PC-3 (cell line): ENCODE results near the gene STAC2. TPM values are rescaled to one million over a fixed set of nuclear protein-coding genes. Genes with fewer than 3 reads are reported as not detected.

ENCODE experiments used
- ATAC-seq: fragments of 200-7000 bp; cut with Tn5 transposase; 2 replicates; pipeline ENCODE4 v1.9.1; 2020; ENCODE audit warnings: mild to moderate bottlenecking, moderate library complexity
- BruUV-seq: library from RNA; stranded (reverse); fragments of 400-500 nt; replicated peaks from 2 replicates; lab custom pipeline; 2021; lab: Mats Ljungman, UMichigan
- CTCF ChIA-PET: fragments of 300-600 bp; sonication (Branson Sonifier 250); formaldehyde crosslinking; loops from one replicate; lab custom pipeline; 2022; ENCODE audit warnings: antibody characterized with exemption; lab: Charles Lee
- POLR2A ChIA-PET: fragments of 300-600 bp; sonication (Branson Sonifier 250); formaldehyde crosslinking; loops from one replicate; lab custom pipeline; 2022; ENCODE audit warnings: antibody characterized with exemption; ENCODE audit not compliant: unreplicated experiment; lab: Charles Lee
- DNase-seq: peaks from one replicate; pipeline ENCODE4 v3.0.0-alpha.2; 2015
- H2AFZ ChIP-seq: fragments of 300-600 bp; sonication (generic); 2 replicates; pipeline ENCODE4 v1.6.0; 2016; ENCODE audit warnings: antibody characterized with exemption, low read length
- H3F3A ChIP-seq: fragments of 300-600 bp; sonication (generic); one replicate; pipeline ENCODE4 v1.6.0; 2017; ENCODE audit warnings: antibody characterized with exemption, low read length, control low read depth, mild to moderate bottlenecking; ENCODE audit not compliant: unreplicated experiment
- H3K27ac ChIP-seq: fragments of 300-600 bp; sonication (generic); 2 replicates; pipeline ENCODE4 v1.5.1; 2016; ENCODE audit warnings: mild to moderate bottlenecking, low read length
- H3K27me3 ChIP-seq: fragments of 300-600 bp; sonication (generic); 2 replicates; pipeline ENCODE4 v1.6.1; 2016; ENCODE audit warnings: low read length, mixed read lengths
- H3K36me3 ChIP-seq: fragments of 300-600 bp; sonication (generic); 2 replicates; pipeline ENCODE4 v1.6.1; 2016; ENCODE audit warnings: low read depth, mixed run types, low read length, mixed read lengths
- H3K4me1 ChIP-seq: fragments of 300-600 bp; sonication (generic); 2 replicates; pipeline ENCODE4 v1.5.1; 2016; ENCODE audit warnings: low read length; ENCODE audit not compliant: insufficient read depth
- H3K4me2 ChIP-seq: fragments of 300-600 bp; sonication (generic); 2 replicates; pipeline ENCODE4 v1.6.0; 2016; ENCODE audit warnings: low read length
- H3K4me3 ChIP-seq: fragments of 300-600 bp; sonication (generic); 2 replicates; pipeline ENCODE4 v1.5.1; 2016; ENCODE audit warnings: mild to moderate bottlenecking, low read length, mixed read lengths
- H3K79me2 ChIP-seq: fragments of 300-600 bp; sonication (generic); 2 replicates; pipeline ENCODE4 v1.6.1; 2017; ENCODE audit warnings: low read length, mixed read lengths
- H3K9ac ChIP-seq: fragments of 300-600 bp; sonication (generic); 2 replicates; pipeline ENCODE4 v1.6.0; 2016; ENCODE audit warnings: mild to moderate bottlenecking, low read length
- H3K9me2 ChIP-seq: fragments of 300-600 bp; sonication (generic); replicated peaks from 2 replicates; pipeline ENCODE4 v1.6.1; 2016; ENCODE audit warnings: mixed run types, low read length, mixed read lengths
- H3K9me3 ChIP-seq: fragments of 300-600 bp; sonication (generic); 2 replicates; pipeline ENCODE4 v1.6.1; 2016; ENCODE audit warnings: low read length, mixed read lengths
- H4K20me1 ChIP-seq: fragments of 300-600 bp; sonication (generic); 2 replicates; pipeline ENCODE4 v1.6.1; 2016; ENCODE audit warnings: low read length, mixed read lengths
- CTCF ChIP-seq: fragments of 300-600 bp; sonication (generic); conservative IDR thresholded peaks from 2 replicates; pipeline ENCODE4 v1.5.1; 2017; ENCODE audit warnings: antibody characterized with exemption, low read depth, mild to moderate bottlenecking, low read length
- EZH2 ChIP-seq: fragments of 300-600 bp; sonication (generic); IDR thresholded peaks from one replicate; pipeline ENCODE4 v1.6.1; 2017; ENCODE audit warnings: antibody characterized with exemption, mild to moderate bottlenecking, low read length; ENCODE audit not compliant: unreplicated experiment
- EZH2phosphoT487 ChIP-seq: fragments of 300-600 bp; sonication (generic); IDR thresholded peaks from 2 replicates; pipeline ENCODE4 v1.6.1; 2018; ENCODE audit warnings: mild to moderate bottlenecking, antibody characterized with exemption, low read length, borderline replicate concordance
- intact Hi-C: fragments of 100-400 bp; cut with micrococcal nuclease; formaldehyde crosslinking; loops from 2 replicates; pipeline ENCODE4 v1.9.0; 2023
- total RNA-seq: library from RNA; depleted of rRNA; stranded (reverse); fragments of >200 nt; gene quantifications from 2 replicates; pipeline ENCODE4 v1.2.3, GENCODE V29; 2014

The STAC2 gene
- total RNA-seq, 1 experiment from 2014 or later, result not detected

DNA sequence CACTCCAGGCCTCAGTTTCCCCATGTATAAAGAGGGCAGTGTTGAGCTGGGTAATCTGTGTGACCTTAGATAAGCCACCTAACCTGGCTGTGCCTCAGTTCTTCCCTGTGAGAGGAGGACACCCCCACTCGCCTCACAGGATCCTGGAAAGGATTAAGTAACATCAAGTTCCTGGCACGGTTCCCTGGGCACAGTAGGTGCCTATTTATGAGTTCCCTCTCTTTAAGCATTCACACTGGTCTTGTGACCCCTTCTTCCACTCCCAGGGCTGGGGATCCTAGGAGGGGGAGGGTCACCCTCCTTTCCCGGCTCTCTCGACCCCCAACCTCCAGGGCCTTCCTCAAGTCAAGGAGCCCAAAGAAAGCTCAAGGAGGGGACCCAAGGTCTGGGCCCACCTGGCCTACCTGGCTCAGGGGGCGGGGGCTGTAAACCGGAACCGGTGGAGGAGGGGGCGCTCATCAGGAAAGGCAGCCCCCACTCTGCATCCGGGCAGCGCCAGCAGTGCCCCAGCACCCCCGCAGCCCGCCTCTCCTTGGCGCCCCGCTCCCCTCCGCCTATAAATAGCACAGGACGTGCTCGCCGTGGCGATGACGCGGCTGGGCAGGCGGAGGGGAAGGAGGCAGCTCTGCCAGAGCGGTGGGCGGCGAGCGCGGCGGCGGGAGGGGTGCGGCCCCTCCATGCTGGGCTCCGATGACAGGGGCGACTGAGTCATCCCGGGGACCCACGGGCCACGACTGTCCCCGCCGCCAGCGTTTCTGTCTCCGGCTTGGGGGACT is 16.2 kb downstream of the STAC2 start:
- TF ChIP-seq EZH2phosphoT487 (no peak), CTCF (no peak), EZH2 (no peak)
- Histone ChIP-seq H3K27me3 (no peaks in the 10 kb centered on the region), H2AFZ (0 out of 2 replicates have a peak overlapping the region, but pooled peaks have one; percentile 26), H3K9me3 (no peaks in the 10 kb centered on the region), H3K4me2 (0 out of 2 replicates have a peak overlapping the region, but pooled peaks have one; percentile 13), H3K27ac (no peak overlapping the region), H3K9ac (no peak overlapping the region), H3K9me2 (no peaks in the 10 kb centered on the region), H3K79me2 (no peaks in the 10 kb centered on the region), H3K4me3 (no peak overlapping the region), H3F3A (no peaks in the 10 kb centered on the region), H3K4me1 (no peaks in the 10 kb centered on the region), H3K36me3 (no peaks in the 10 kb centered on the region; the same call in none of the 2 replicates), H4K20me1 (no peaks in the 10 kb centered on the region)
- ATAC-seq, result no peak
- intact Hi-C loops, result no loop called here
- DNase-seq, result no peak
- BruUV-seq, result no TSS peak
- ChIA-PET CTCF (interaction anchor here (1.1 to 1.3 kb wide), 2 partner anchors 29 to 35 kb away, joined by 6 to 8 read pairs; no protein-coding TSS in a partner anchor), POLR2A (no interaction called here)

DNA sequence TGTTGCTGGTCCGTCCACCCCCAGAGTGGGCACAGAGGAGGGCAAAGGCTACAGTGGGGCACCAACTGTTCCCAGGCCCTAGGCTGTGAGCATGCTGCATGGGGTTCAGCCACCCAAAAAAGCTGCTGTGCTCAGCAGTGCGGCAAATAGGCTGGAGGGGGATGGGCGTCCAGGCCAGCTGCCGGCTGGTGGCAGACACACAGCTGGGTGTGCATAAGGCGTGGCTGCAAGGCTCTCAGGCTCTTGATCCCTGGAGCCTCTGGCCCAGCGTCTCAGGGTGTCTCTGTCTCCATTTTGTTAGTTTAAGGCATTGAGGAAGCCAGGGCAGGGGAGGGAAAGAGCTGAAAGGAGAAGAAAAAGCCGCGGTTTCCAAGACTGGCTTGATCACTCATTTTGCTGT is 16.9 kb downstream of the STAC2 start:
- no peak for TF ChIP-seq EZH2
- TF ChIP-seq CTCF, result no peak
- TF ChIP-seq EZH2phosphoT487, result no peak
- DNase-seq, result no peak
- no peak overlapping the region for H3K4me2 ChIP-seq

DNA sequence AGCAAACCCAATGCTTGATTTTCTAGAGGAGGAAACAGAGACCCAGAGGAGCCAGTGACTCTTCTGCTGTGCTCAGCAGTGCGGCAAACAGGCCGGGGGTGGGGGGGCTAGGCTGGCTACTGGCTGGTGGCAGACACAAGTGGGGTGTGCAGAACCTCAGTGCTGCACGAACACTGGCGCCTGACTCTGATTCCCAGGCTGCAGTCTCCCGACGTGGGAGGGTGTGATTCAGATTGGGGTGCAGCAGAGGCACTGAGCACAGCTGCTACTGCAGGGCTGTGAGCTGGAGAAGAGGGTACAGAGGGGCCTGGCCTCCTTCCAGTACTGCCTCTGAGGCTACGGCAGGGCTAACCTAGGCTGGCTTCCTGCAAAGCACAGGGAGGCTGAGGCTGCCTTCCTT is 17.6 kb downstream of the STAC2 start:
- POLR2A ChIA-PET, result no interaction called here
- BruUV-seq, result no TSS peak
- H3K9ac ChIP-seq, result no peak overlapping the region

More for the DNA sequence above, 16.9 kb downstream of the STAC2 start:
- no peaks in the 10 kb centered on the region for H3K9me2 ChIP-seq
- no peaks in the 10 kb centered on the region for H3K4me1 ChIP-seq
- no peaks in the 10 kb centered on the region for H3K79me2 ChIP-seq
- no peaks in the 10 kb centered on the region for H3K27me3 ChIP-seq
- H2AFZ ChIP-seq, result no peak overlapping the region
- H3K36me3 ChIP-seq, result peaks cover 5% of the 10 kb centered on the region
- POLR2A ChIA-PET, result no interaction called here
- H3K4me3 ChIP-seq, result no peak overlapping the region
- H3F3A ChIP-seq, result no peaks in the 10 kb centered on the region
- intact Hi-C loops, result no loop called here
- H3K9ac ChIP-seq, result no peak overlapping the region
- CTCF ChIA-PET, result interaction anchor here (1.1 to 1.3 kb wide), 2 partner anchors 29 to 36 kb away, joined by 6 to 8 read pairs; no protein-coding TSS in a partner anchor
- ATAC-seq, result peak; percentile 23
- no TSS peak for BruUV-seq
- H4K20me1 ChIP-seq, result peaks cover 5% of the 10 kb centered on the region
- H3K27ac ChIP-seq, result no peak overlapping the region
- no peaks in the 10 kb centered on the region for H3K9me3 ChIP-seq

More for the DNA sequence above, 17.6 kb downstream of the STAC2 start:
- DNase-seq (no peak), ATAC-seq (no peak)
- TF ChIP-seq EZH2, result no peak
- no peak for TF ChIP-seq CTCF
- TF ChIP-seq EZH2phosphoT487, result no peak
- Histone ChIP-seq H3K9me2 (no peaks in the 10 kb centered on the region), H3K4me1 (no peaks in the 10 kb centered on the region), H3K27me3 (no peaks in the 10 kb centered on the region), H3K36me3 (peaks cover 9% of the 10 kb centered on the region), H3K4me3 (no peak overlapping the region), H3K27ac (no peak overlapping the region), H2AFZ (no peak overlapping the region), H3K79me2 (no peaks in the 10 kb centered on the region), H3K9me3 (no peaks in the 10 kb centered on the region), H4K20me1 (peaks cover 10% of the 10 kb centered on the region), H3F3A (no peaks in the 10 kb centered on the region), H3K4me2 (no peak overlapping the region)
- intact Hi-C loops, result no loop called here
- CTCF ChIA-PET, result interaction anchor here (2.2 kb wide), 1 partner anchor 31 kb away, joined by 8 read pairs; no protein-coding TSS in a partner anchor
